Measurements from ENCODE around the gene AP3S2.
"Not testable (repeated sequence)": the region's sequence is repeated elsewhere in the genome, so short reads cannot be mapped to it uniquely, and the experiment has no call there.

Gene AP3S2

GRCh38 chr15:89888214-89888804 lies 5.5 kb downstream of the AP3S2 start:
- Mint-ChIP-seq H3K27me3 (no peaks in the 10 kb centered on the region), H3K36me3 (ENCODE audit: low read depth) (peaks cover 28% of the 10 kb centered on the region), H3K4me1 (ENCODE audit: low read depth) (peaks cover 29% of the 10 kb centered on the region), H3K27ac (no peak overlapping the region), H3K4me3 (no peak overlapping the region), H3K9me3 (no peaks in the 10 kb centered on the region)

- Mint-ChIP-seq H3K27ac (no peak overlapping the region), H3K36me3 (ENCODE audit: low read depth) (peaks cover 30% of the 10 kb centered on the region), H3K4me1 (ENCODE audit: low read depth) (peaks cover 6% of the 10 kb centered on the region), H3K27me3 (no peaks in the 10 kb centered on the region), H3K9me3 (no peaks in the 10 kb centered on the region), H3K4me3 (no peak overlapping the region)
Observed at GRCh38 chr15:89885611-89886010, 8.2 kb downstream of the AP3S2 start.

- not testable (repeated sequence) for H3K4me3 Mint-ChIP-seq; H3K27ac Mint-ChIP-seq; H3K27me3 Mint-ChIP-seq; H3K4me1 Mint-ChIP-seq (ENCODE audit: low read depth); H3K9me3 Mint-ChIP-seq
- H3K36me3 Mint-ChIP-seq (ENCODE audit: low read depth): peaks cover 30% of the 10 kb centered on the region
Observed at GRCh38 chr15:89885179-89885578, 8.6 kb downstream of the AP3S2 start.

GRCh38 chr15:89883518-89883917 lies 10.3 kb downstream of the AP3S2 start:
- no peaks in the 10 kb centered on the region for H3K27me3 Mint-ChIP-seq
- H3K4me3 Mint-ChIP-seq: no peak overlapping the region
- H3K9me3 Mint-ChIP-seq: no peaks in the 10 kb centered on the region
- H3K36me3 Mint-ChIP-seq (ENCODE audit: low read depth): peaks cover 21% of the 10 kb centered on the region
- H3K4me1 Mint-ChIP-seq (ENCODE audit: low read depth): no peaks in the 10 kb centered on the region
- no peak overlapping the region for H3K27ac Mint-ChIP-seq

- no peaks in the 10 kb centered on the region for H3K4me1 Mint-ChIP-seq (ENCODE audit: low read depth)
- H3K4me3 Mint-ChIP-seq: no peak overlapping the region
- H3K27ac Mint-ChIP-seq: no peak overlapping the region
- H3K27me3 Mint-ChIP-seq: no peaks in the 10 kb centered on the region
- peaks cover 24% of the 10 kb centered on the region for H3K36me3 Mint-ChIP-seq (ENCODE audit: low read depth)
- H3K9me3 Mint-ChIP-seq: no peaks in the 10 kb centered on the region
Observed at GRCh38 chr15:89880727-89881126, 13.1 kb downstream of the AP3S2 start.

- Mint-ChIP-seq H3K36me3 (ENCODE audit: low read depth) (peaks cover 25% of the 10 kb centered on the region), H3K27ac (no peak overlapping the region), H3K4me3 (no peak overlapping the region), H3K27me3 (no peaks in the 10 kb centered on the region), H3K4me1 (ENCODE audit: low read depth) (no peaks in the 10 kb centered on the region), H3K9me3 (no peaks in the 10 kb centered on the region)
Observed at GRCh38 chr15:89878323-89878722, 15.5 kb downstream of the AP3S2 start.

- Mint-ChIP-seq H3K4me1 (ENCODE audit: low read depth) (no peaks in the 10 kb centered on the region), H3K27ac (no peak overlapping the region), H3K36me3 (ENCODE audit: low read depth) (peaks cover 22% of the 10 kb centered on the region), H3K27me3 (no peaks in the 10 kb centered on the region), H3K4me3 (no peak overlapping the region), H3K9me3 (no peaks in the 10 kb centered on the region)
Observed at GRCh38 chr15:89877083-89877425, 16.7 kb downstream of the AP3S2 start.

GRCh38 chr15:89876396-89877082 lies 17.3 kb downstream of the AP3S2 start:
- Mint-ChIP-seq H3K4me1 (ENCODE audit: low read depth) (no peaks in the 10 kb centered on the region), H3K27me3 (no peaks in the 10 kb centered on the region), H3K36me3 (ENCODE audit: low read depth) (peaks cover 22% of the 10 kb centered on the region), H3K27ac (no peak overlapping the region), H3K9me3 (no peaks in the 10 kb centered on the region), H3K4me3 (no peak overlapping the region)

- Mint-ChIP-seq H3K36me3 (ENCODE audit: low read depth) (peaks cover 22% of the 10 kb centered on the region), H3K4me1 (ENCODE audit: low read depth) (no peaks in the 10 kb centered on the region), H3K4me3 (no peak overlapping the region), H3K27me3 (no peaks in the 10 kb centered on the region), H3K27ac (no peak overlapping the region), H3K9me3 (no peaks in the 10 kb centered on the region)
Observed at GRCh38 chr15:89875741-89876140, 18.1 kb downstream of the AP3S2 start.

GRCh38 chr15:89874926-89875564 lies 18.7 kb downstream of the AP3S2 start:
- peaks cover 26% of the 10 kb centered on the region for H3K36me3 Mint-ChIP-seq (ENCODE audit: low read depth)
- no peak overlapping the region for H3K4me3 Mint-ChIP-seq
- peak overlapping the region; percentile 74 for H3K27ac Mint-ChIP-seq
- H3K4me1 Mint-ChIP-seq (ENCODE audit: low read depth): no peaks in the 10 kb centered on the region
- no peaks in the 10 kb centered on the region for H3K9me3 Mint-ChIP-seq
- H3K27me3 Mint-ChIP-seq: no peaks in the 10 kb centered on the region

- Mint-ChIP-seq H3K4me3 (no peak overlapping the region), H3K27me3 (no peaks in the 10 kb centered on the region), H3K36me3 (ENCODE audit: low read depth) (peaks cover 17% of the 10 kb centered on the region), H3K27ac (no peak overlapping the region), H3K4me1 (ENCODE audit: low read depth) (no peaks in the 10 kb centered on the region), H3K9me3 (no peaks in the 10 kb centered on the region)
Observed at GRCh38 chr15:89870688-89871288, 23.0 kb downstream of the AP3S2 start.

GRCh38 chr15:89870006-89870405 lies 23.8 kb downstream of the AP3S2 start:
- no peaks in the 10 kb centered on the region for H3K9me3 Mint-ChIP-seq
- no peaks in the 10 kb centered on the region for H3K4me1 Mint-ChIP-seq (ENCODE audit: low read depth)
- no peak overlapping the region for H3K27ac Mint-ChIP-seq
- H3K4me3 Mint-ChIP-seq: no peak overlapping the region
- no peaks in the 10 kb centered on the region for H3K27me3 Mint-ChIP-seq
- H3K36me3 Mint-ChIP-seq (ENCODE audit: low read depth): peaks cover 15% of the 10 kb centered on the region

- not testable (repeated sequence) for H3K4me3 Mint-ChIP-seq; H3K4me1 Mint-ChIP-seq (ENCODE audit: low read depth); H3K27me3 Mint-ChIP-seq; H3K9me3 Mint-ChIP-seq; H3K27ac Mint-ChIP-seq
- peaks cover 14% of the 10 kb centered on the region for H3K36me3 Mint-ChIP-seq (ENCODE audit: low read depth)
Observed at GRCh38 chr15:89869490-89869889, 24.3 kb downstream of the AP3S2 start.

- Mint-ChIP-seq H3K4me3 (no peak overlapping the region), H3K36me3 (ENCODE audit: low read depth) (peaks cover 19% of the 10 kb centered on the region), H3K4me1 (ENCODE audit: low read depth) (peaks cover 8% of the 10 kb centered on the region), H3K9me3 (no peaks in the 10 kb centered on the region), H3K27me3 (no peaks in the 10 kb centered on the region), H3K27ac (no peak overlapping the region)
Observed at GRCh38 chr15:89864958-89865739, 28.6 kb downstream of the AP3S2 start.

GRCh38 chr15:89863918-89864317 lies 29.9 kb downstream of the AP3S2 start:
- no peaks in the 10 kb centered on the region for H3K9me3 Mint-ChIP-seq

More at GRCh38 chr15:89863918-89864317, 29.9 kb downstream of the AP3S2 start:
- Mint-ChIP-seq H3K36me3 (ENCODE audit: low read depth) (peaks cover 22% of the 10 kb centered on the region), H3K27ac (no peak overlapping the region), H3K4me3 (no peak overlapping the region), H3K4me1 (ENCODE audit: low read depth) (peaks cover 9% of the 10 kb centered on the region), H3K27me3 (no peaks in the 10 kb centered on the region)

All from stimulated activated naive CD8-positive, alpha-beta T cell treated with anti-CD3 and anti-CD28 coated beads, Interleukin-15, Interleukin-2, amounts not matched to agents 100 ng/mL and 50 ng/mL, for 24 hours (primary cell).